Renal cortex interstitium (tissue), 11 donors: Measurements from ENCODE around the gene MIB2. TPM values are rescaled to one million over a fixed set of nuclear protein-coding genes. Genes with fewer than 3 reads are reported as not detected.
"Not testable (repeated sequence)": the region's sequence is repeated elsewhere in the genome, so short reads cannot be mapped to it uniquely, and the experiment has no call there.

ENCODE experiments used
- DNase-seq, 11 donors: peaks; one replicate each; pipeline ENCODE4 v3.0.0-alpha.2; 2013; ENCODE audit warnings: low read depth in 9 of 11, low spot score in 4 of 11; ENCODE audit errors: extremely low read depth in 1 of 11
- polyA plus RNA-seq, 3 donors: library from polyadenylated mRNA; unstranded; fragments of 120-200 nt; gene quantifications; one replicate each; pipeline ENCODE4 v1.2.1, GENCODE V29; 2013; ENCODE audit not compliant: insufficient read length in 3 of 3

The MIB2 gene
- polyA plus RNA-seq, 3 donors = 30.3 to 71.4 (median 70.4) TPM

DNA sequence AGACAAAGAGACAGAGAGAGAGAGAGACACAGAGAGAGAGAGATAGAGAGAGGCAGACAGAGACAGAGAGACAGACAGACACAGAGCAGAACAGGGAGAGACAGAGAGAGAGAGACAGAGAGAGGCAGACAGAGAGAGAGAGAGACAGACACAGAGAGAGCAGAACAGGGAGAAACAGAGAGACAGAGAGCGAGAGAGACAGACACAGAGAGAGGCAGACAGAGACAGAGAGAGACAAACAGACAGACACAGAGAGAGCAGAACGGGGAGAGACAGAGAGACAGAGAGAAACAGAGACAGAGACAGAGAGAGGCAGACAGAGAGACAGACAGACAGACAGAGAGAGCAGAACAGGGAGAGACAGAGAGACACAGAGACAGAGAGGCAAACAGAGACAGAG lies 20.0 kb upstream of the MIB2 start:
- DNase-seq = not testable (repeated sequence)

DNA sequence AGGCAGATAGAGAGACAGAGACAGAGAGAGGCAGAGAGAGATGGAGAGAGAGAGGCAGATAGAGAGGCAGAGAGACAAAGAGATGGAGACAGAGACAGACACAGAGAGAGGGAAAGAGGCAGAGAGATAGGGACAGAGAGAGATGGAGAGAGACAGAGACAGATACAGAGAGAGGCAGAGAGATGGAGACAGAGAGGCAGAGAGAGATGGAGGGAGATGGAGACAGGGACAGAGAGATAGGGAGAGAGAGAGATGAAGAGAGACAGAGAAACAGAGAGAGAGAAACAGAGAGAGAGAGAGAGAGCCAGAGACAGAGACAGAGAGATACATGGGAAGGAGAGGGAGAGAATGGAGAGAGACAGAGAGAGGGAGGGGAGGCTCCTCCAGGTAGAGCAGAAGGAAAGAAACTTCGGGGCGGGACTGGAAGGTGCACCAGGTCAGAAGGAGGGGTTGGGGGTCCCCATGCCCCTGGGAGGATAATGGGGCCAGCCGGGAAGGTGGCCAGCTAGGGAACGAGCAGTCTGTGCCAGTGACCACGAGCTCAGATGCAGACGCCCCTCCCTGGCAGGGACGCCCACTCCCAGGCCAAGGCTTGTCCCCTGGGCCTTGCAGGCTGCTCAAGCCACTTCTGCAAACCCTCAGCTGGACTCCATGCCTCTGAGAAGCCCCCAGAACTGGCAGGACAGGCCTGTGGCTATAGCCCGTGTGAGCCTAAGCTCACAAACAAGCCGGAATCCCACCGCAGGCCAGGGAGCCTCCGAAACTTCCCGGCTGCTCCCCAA lies 18.6 kb upstream of the MIB2 start:
- no peak for DNase-seq

DNA sequence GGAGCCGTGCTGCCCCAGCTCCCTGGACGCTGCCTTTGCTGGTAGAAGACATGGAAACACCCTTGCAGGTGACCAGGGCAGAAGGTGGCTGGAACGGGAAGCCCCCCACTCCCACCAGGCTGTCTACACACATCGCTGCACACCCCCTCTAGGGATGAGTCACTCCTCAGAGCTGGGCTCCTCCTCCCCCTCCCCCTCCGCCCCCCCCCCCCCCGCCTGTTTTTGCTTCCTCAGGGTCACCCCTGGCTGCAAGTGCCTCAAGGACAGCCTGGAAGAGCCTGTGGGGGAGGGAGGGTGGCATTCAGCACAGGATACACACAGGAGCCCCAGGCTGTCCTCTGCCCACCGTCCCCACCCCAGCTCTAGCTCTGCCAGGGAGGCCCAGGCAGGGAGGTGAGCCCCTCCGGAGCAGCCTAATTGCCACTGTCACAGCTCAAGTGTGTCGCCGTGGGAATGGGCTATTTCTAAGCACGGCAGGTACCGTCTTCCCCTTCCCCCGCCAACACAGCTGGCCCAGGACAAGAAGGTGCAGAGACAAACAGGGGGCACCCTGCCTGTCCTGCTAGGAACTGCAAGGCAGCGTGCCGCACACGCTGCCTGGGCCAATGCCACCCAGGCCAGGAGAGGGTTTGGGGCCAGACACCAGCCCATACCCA lies 17.9 kb upstream of the MIB2 start:
- DNase-seq = no peak

DNA sequence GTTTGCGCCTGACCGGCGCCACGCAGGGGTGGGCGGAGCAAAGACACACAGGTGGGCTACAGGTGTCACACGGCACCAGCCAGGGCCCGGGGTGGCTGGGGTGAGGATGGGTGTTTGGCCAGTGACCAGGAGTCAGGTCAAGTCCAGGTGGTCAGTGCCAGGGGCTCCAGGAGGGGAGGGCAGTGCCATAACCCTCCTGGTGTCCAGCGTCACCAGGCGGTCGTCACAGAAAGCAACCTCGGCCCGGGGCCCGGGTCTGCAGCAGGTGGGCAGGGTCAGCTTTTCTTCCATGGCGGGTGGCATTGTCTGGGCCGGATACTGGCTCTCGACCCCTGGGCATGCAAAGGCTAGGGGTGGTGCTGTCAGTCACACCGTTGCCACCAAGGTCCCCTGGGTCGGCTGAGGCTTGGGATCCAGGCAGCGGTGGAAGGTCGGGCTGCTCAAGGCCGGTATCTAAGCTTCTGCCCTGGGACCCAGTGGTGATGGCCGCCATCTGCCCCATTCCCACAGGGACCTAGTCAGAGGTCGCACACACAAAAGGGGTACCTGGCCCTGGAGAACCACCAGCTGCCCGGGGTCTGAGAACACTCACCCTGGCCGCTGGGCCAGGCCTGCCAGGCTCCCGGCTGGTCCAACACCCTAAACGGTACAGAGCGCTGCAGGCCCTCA lies 17.1 kb upstream of the MIB2 start:
- no peak for DNase-seq

DNA sequence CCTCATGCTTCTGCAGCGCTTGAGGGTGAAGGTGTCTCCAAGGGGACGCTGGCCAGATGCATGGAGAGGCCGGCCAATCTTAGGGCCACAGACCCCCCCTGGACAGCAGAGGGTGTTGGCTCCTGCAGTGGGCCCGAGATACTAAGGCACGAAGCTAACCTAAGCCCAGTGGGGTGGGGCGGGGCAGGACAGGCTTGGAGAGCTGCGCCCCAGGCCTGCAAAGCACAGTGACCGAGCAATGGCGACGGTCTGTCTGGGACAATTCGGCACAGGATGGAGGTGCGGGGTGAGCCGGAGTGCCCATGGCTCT lies 16.6 kb upstream of the MIB2 start:
- DNase-seq = no peak

DNA sequence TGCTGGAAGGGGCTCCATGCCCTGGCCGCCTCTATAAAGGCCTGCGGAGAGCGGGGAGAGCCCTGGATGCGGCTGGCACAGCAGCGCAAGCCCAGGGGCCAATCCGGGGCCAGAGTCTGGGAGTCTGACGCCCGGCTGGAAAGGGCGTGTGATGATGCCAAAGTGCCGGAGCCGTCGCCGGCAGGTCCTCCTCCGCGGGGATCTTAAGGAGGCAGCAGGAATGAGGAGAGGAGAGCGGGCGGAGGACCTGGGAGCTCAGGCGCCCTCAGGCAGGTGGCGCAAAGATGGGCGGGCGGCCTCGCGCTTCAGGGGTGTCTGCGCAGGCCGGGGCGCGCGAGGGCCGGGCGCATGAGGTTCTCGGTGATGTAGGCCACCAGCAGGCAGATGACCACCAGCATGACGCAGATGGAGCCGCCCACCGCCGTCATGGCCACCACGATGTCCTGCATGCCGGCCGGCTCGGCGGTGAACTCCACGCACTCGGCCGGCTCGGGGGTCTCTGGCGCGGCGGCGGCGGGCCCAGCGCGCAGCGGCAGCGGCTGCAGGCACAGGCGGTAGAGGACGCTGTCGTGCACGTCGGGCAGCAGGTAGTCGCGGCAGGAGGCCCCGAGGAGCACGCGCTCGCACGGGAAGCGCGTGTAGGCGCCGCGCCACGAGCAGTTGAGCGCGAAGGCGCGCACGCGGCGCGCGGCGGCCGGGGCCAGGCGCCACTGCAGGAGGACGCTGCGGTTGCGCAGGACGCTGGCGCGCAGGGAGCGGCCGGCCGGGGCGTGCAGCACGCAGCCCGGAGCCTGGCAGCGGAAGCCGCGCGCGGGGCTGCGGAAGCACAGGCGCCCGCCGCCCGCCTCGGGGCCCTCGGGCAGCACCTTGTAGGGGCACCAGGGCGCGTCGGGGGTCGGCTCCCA lies 16.0 kb upstream of the MIB2 start:
- DNase-seq = no peak

DNA sequence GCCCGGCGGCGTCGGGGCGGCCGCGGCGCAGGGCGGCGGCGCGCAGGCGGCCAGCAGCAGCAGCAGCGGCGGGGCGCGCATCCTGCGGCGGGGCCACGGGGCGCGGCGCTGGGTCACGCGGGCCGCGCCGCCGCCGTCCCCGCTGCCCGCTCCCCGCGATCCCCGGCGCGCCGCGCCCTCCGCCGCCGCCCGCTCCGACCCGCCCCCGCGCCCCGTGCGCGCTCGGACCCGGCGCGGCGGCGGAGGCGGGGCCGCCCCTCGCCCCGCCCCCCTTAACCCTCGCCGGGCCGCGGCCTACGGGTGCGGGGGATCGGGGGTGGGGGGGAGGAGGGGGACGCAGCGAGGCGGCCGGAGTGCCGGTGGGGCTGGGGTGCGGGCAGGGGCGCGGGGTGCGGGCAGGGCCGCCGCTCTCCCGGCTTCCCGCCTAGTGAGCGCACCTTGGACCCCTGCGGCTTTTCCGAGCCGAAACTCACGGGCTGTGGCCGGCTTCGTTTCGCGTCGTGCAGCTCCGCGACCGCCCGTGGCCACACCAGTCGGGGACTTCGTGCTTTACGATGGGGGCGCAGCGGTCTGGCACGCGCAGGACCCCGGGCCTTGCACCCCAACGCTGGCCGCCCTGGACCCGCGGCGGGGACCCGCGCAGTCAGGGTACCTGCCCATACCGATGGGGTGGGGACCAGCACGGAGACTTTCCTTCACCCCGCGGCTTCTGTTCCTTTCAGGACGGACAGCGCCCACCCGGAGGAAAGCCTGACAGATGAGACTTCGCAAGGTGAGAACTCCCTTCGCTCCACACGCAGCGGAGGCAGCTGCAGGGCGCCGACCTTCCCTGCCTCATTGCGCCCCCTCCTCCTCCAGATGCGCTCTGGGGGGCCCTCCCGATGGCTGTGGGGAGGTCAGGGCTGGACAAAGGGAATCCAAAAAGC lies 15.1 kb upstream of the MIB2 start, which contains the start of gene FNDC10:
FNDC10 (minus strand) TSS at position 201 of the 926 bp plus-strand sequence; CDS start at position 81, 120 bp downstream.
- DNase-seq = no peak

DNA sequence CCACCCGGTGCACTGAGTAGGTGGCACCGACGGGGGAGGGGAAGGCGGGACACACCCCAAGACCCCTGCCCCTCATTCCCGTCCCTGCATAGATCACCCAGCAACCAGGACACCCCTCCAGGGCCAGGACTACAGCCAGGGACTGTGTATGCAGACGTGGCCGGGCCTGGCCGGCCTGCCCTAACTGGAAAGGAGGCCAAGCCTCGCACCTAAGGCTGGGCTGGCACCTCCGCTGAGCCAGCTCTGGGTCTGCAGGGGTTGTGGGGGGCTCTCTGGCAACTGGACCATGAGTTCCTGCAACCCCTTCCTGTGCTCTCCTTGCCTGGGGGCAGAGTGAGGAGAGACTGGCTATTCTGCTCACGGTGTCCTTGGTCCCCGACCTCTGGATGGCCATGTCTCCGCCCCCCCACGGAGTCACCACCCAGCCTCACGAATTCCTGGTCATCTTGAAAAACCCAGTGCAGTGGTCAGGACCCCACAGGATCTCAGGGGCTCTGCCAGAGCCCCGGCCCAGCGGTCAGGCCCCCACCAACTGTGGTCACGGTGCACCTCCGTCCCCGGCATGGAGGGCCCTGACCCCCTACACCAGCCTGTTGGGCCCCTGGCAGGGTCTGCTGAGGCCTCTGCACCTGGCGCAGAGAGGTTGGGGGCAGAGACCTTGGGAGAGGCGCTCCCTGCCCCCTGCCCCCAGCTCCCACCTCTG lies 14.3 kb upstream of the MIB2 start:
- no peak for DNase-seq

DNA sequence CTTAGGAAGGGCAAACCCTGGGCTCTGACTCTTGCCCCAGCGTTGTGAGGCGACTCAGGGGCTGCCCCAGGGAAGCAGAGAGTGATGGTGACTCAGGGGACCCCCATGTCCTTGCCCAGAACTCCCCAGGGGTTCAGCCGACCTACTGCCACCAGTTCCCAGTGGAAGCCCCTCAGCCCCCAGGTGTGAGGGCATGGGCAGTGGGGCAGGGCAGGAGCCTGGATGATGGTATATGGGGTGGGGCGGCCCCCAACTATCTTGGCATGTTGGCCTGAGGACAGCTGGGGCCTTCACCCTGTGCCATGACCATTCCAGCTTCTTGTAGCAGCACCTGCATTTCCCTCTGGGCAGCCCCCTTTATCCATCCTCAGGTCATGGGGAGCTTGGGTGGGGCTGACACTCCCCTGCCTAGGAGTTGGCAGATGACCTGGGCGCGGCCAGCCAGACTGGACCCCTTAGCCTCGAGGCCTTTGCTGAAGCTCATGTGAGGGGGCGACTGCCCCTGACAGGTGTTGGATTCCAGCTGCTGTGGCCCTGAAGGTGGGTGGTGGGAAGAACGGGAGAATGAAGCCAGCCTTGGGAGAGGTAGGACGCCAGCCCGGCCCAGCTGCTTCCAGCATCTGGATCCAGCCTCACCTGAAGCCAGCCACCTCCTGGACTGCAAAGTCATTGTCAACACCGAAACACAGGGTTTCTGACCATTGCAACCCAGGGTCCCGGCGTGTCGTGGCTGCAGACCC lies 13.6 kb upstream of the MIB2 start:
- DNase-seq = no peak

DNA sequence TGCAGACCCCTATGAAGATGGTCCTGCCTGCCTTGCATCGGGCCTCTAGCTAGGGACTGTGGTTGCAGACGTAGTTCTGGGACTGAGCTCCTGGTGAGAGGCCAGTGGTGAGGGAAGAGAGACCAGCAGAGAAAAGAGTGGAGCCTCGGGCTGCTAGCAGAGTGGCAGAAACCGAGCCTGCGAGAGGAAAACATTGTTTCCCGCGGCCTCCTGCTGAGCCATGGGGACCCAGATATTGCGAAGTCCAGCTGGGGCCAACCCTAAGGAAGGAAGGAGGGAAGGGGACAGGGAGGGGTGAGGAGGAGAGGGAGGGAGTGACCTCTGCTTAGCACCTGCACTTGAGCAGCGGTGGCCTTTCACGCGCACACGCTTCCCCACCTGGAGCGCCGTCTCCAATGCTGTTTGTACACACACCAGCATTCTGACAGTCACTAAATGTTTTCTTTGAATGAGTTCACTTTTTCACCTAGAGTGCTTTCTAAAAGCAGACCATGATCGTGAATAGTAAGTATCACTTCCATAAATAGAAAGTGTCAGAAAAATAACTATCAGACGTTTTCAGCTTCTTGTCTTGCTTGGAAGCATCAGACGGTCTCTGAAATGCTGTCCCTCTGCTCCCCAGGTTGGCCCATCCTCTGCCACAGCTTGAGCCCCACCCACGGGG lies 12.9 kb upstream of the MIB2 start:
- no peak for DNase-seq

DNA sequence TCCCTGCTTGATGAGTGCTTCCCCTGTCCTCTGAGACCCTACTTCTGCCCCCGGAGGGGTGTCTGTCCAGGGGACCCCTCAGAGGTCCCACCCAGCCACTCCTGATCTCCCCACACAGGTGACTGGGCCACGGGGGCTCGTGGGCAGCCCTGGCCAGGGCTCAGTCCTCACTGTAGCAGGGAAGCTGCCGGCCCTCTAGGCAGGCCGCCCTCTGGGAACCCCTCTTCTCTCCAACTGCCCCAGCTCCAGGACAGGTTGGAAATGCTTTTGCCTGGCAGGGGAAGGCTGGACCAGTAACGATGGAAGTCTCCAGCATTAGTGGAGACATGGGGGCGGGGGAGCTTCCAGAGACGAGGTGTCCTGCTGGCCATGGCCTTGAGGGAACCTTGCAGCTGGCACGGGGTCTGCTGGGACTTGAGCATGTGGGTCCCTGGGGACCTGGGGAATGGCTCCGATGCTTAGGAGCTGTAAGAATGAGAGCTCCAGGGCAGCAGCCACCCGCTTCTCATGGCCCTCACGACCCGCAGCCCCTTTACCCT lies 12.3 kb upstream of the MIB2 start:
- DNase-seq = no peak

DNA sequence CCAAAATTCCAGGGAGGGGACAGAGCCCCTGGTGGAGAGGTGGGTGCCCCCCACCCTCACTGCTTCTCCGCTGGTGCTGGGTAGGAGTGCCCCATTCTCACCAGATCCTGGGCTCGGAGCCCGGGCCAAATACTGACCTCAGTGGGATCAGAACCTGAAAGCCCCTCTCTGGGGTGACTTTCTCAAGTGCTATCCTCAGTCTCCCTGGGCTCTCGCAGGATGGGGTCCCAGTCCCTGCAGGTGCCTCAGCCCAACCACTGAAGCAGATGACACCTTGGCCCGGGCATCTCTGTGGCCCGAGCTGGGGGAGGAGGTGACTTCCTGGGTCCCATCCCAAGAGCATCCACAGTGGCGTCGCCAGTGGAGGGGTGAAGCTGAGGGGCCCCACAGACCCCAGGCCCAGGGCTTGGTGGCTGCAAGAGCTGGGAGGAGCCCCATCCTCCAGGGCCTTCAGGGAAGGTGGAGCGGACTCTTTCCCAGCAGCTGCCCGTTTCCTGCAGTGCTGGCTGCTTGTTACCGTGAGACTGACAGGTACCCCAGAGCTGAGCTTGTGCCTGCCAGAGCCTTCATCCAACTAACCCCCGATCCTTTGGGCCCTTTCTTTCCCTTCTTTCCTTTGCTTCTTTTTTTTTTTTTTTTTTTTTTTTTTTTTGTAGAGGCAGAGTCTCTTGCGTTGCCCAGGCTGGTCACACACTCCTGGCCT lies 11.5 kb upstream of the MIB2 start:
- no peak for DNase-seq

DNA sequence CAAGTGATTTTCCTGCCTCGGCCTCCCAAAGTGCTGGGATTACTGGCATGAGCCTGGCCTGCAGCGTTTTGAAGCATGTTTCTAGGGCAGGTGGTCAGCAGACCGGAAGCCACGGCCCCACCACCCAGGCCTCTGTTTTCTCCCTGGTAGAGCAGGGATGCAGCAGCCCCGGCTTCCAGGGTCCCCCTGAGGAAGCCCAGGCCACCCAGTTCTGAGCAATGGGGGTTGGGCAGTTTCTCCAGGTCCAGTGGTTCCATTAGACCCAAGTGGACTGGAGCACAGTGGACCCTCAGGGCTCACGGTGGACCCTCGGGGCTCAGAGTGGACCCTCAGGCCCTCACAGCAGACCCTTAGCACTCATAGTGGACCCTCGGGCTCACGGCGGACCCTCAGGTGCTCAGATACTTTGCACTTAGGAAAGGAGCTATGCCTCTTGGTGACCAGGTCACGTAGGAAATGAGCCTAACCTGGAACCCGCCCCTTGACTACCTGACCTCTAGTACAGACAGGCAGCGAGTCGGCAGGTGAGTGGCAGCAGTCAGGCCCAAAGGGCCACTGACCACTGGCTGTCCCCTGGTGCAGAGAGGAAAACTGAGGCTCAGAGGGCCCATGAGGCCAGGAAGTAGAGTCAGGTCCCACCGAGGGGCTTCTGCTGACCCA lies 10.8 kb upstream of the MIB2 start:
- DNase-seq = no peak

DNA sequence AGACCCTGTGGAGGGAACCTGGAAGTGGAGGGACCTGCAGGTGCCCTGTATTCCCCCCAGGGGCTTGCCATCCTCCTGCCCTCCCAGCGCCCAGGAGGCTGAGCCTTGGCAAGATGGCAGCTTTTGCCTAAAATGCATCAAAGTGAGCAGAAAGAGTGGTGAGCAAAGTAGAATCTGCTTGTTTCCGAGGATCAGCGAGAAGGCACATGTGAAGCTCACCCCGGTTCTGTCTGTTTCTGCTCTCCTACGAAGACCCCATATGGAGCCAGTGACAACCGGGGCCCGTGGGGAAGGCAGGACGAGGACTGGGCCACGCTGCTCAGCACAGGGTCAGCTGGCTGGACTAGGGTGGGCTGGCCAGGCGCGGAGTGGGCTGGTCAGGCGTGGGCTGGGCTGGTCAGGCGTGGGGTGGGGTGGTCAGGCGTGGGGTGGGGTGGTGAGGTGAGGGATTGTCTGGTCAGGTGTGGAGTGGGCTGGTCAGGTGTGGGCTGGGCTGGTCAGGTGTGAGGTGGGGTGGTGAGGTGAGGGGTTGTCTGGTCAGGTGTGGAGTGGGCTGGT lies 10.2 kb upstream of the MIB2 start:
- no peak for DNase-seq

DNA sequence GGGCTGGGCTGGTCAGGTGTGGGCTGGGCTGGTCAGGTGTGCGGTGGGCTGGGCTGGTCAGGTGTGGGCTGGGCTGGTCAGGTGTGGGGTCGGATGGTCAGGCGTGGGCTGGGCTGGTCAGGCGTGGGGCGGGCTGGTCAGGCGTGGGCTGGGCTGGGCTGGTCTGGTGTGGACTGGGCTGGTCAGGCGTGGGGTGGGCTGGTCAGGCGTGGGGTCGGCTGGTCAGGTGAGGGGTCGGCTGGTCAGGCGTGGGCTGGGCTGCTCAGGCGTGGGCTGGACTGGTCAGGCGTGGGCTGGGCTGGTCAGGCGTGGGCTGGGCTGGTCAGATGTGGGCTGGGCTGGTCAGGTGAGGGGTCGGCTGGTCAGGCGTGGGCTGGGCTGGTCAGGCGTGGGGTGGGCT lies 9.6 kb upstream of the MIB2 start:
- DNase-seq = no peak
